HG02870 (cell line): ENCODE results near the gene TNFAIP3.
"Not testable (repeated sequence)": the region's sequence is repeated elsewhere in the genome, so short reads cannot be mapped to it uniquely, and the experiment has no call there.

Source experiments
- ATAC-seq: cut with Tn5 transposase; IDR thresholded peaks from one replicate; pipeline ENCODE4 v1.9.1; 2021; ENCODE audit warnings: mild to moderate bottlenecking, moderate library complexity; ENCODE audit not compliant: unreplicated experiment

TNFAIP3 gene

GRCh38 chr6:137866914-137867684 is at the start of gene TNFAIP3:
Gene TNFAIP3, plus strand, starts transcription at chr6:137867259. Its CDS starts 3,969 bp downstream, at chr6:137871228.
- ATAC-seq = peak; percentile 66

- ATAC-seq = no peak
Observed at GRCh38 chr6:137818440-137818839, 48.6 kb upstream of the TNFAIP3 start.

- ATAC-seq = no peak
Observed at GRCh38 chr6:137819740-137820139, 47.3 kb upstream of the TNFAIP3 start.

GRCh38 chr6:137820425-137820824 is 46.6 kb upstream of the TNFAIP3 start:
- no peak for ATAC-seq

- ATAC-seq = no peak
Observed at GRCh38 chr6:137820952-137821351, 46.1 kb upstream of the TNFAIP3 start.

GRCh38 chr6:137821491-137821890 is 45.6 kb upstream of the TNFAIP3 start:
- ATAC-seq = no peak

GRCh38 chr6:137823826-137824555 is 43.1 kb upstream of the TNFAIP3 start:
- no peak for ATAC-seq

GRCh38 chr6:137824556-137824879 is 42.5 kb upstream of the TNFAIP3 start:
- ATAC-seq = no peak

- no peak for ATAC-seq
Observed at GRCh38 chr6:137824896-137825295, 42.2 kb upstream of the TNFAIP3 start.

- ATAC-seq = no peak
Observed at GRCh38 chr6:137827411-137827940, 39.6 kb upstream of the TNFAIP3 start.

GRCh38 chr6:137827977-137828810 is 38.9 kb upstream of the TNFAIP3 start:
- peak; percentile 73 for ATAC-seq

GRCh38 chr6:137829641-137830083 is 37.4 kb upstream of the TNFAIP3 start:
- no peak for ATAC-seq

GRCh38 chr6:137830511-137830911 is 36.5 kb upstream of the TNFAIP3 start:
- ATAC-seq = no peak

GRCh38 chr6:137832110-137832509 is 34.9 kb upstream of the TNFAIP3 start:
- ATAC-seq = no peak

GRCh38 chr6:137834508-137834907 is 32.6 kb upstream of the TNFAIP3 start:
- no peak for ATAC-seq

- ATAC-seq = no peak
Observed at GRCh38 chr6:137836788-137837187, 30.3 kb upstream of the TNFAIP3 start.

GRCh38 chr6:137838090-137838489 is 29.0 kb upstream of the TNFAIP3 start:
- ATAC-seq = not testable (repeated sequence)

GRCh38 chr6:137838597-137838996 is 28.5 kb upstream of the TNFAIP3 start:
- not testable (repeated sequence) for ATAC-seq

GRCh38 chr6:137839076-137839475 is 28.0 kb upstream of the TNFAIP3 start:
- ATAC-seq = no peak

GRCh38 chr6:137840252-137840651 is 26.8 kb upstream of the TNFAIP3 start:
- no peak for ATAC-seq

- no peak for ATAC-seq
Observed at GRCh38 chr6:137843211-137843610, 23.8 kb upstream of the TNFAIP3 start.
